GM21515 (cell line): ENCODE data around the gene PHC1.
"Not testable (repeated sequence)": the region's sequence is repeated elsewhere in the genome, so short reads cannot be mapped to it uniquely, and the experiment has no call there.

Experiments
- ATAC-seq: cut with Tn5 transposase; IDR thresholded peaks from one replicate; pipeline ENCODE4 v1.9.1; 2021; ENCODE audit not compliant: unreplicated experiment

PHC1 gene

DNA sequence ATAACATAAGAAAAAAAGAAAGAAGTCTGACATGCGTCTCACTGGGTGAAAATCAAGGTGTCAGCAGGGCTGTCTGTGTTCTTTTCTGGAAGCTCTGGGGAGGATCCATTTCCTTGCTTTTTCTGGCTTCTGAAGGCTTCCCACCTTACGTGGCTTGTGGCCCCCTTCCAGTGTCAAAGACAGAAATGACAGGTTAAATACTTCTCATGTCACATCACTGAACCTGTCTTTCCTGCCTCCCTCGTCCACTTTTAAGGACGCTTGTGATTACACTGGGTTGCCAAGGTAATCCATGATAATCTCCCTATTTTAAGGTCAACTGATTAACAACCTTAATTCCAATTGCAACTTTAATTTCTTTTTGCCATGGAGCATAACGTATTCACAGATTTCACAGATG is 4.6 kb upstream of the PHC1 start:
- no peak for ATAC-seq

DNA sequence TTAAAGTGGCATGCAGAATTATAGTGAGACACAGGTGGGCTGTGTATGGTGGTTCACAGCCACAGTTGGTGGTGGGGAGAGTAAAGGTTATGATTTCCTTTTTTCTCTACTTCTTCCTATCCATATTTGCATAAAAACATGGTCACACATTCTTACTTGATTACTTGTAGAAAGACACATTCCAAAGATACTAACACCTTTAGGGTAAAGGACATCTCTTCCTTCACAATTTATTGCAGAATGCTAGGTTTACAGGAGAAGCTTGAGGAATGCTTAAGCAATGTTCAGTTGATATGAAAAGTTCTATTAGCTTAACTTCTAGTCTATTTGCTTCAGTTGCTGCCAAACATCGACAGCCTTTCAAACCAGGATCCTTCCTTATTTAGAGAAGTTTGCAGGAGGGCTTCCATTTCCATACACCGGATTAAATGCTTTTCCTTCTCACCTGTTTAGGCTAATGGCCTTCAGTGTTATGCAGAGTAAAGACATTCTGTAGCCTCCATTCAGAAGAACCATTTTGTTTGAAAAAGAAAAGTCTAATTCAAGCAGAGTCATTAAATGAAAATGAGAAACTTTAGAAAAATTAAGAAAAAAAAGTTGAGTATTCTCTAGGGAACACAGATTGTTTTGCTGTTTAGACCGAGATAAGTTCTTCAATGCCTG is 2.6 kb upstream of the PHC1 start:
- no peak for ATAC-seq

DNA sequence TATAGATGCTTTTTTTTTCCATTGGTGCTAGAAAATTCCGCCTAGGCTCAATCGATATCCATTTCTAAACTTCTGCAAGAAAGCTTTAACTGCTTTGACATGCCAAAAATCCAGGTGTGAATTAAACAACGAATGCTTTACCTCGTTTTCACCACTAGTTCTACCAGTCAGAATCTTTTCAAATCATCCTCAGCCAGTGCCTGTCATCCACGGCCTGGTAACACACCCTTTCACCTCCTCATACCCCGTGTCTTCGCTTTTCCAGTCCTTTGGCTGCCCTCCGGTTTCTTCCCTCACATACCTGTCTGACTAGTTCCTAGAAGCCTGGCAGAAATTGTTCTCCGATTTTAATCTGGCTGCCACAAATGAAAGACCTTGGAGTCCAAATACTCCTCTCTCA is 1.4 kb upstream of the PHC1 start:
- no peak for ATAC-seq

DNA sequence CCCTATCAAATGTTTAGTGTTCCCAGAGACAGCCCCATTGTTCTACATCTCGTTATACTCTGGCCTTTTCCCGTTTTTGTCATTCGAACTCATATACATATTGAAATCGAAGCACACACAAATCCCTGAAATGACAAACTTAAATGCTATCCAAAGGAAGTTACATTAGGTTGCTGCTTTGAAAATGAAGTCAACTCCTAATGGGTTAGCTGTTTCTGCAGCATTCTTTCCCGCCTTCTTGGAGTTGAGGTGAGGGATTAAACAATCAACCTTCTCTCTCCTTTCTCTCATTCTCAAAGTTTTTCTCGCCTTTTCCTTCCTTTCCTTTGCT is 642 bp upstream of the PHC1 start:
- ATAC-seq = no peak

DNA sequence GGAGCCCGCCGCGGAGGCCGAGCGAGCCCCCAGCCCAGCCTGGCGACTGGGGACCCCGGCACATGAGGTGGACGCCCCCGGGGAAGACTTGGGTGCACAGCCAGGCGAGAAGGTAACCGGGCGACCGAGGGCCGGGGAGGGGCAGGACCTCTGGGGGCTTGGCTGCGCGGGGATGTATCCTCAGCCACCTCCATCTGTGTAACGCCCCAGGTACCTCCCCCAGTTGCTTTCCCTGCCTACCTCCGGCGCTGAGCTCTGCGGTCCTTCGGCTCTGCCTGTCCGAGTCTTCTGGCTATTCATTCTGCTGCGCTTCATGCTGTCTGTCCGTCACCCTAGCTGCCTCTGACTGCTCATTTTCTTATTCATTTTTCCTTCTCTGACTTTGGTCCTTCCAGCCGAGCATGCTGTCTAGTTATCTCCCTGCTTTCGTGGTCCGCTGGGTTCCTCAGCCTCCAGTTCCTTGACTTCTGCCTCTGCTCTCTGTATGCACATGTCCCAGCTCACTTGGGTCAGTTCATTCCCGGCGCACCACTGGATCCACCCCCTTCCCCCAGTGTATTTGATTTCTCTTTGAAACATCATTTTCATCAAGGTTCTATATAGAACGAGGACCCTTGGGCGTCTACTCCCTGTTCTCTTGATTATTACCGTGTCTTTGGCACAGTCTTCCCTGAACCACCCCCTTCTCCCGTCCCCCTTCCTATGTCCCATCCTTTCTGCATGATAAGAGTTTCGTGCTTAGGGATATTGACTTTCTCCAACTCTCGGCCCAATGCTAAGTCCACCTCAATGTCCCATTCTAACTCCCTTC is 612 bp downstream of the PHC1 start:
- ATAC-seq = peak; percentile 68

DNA sequence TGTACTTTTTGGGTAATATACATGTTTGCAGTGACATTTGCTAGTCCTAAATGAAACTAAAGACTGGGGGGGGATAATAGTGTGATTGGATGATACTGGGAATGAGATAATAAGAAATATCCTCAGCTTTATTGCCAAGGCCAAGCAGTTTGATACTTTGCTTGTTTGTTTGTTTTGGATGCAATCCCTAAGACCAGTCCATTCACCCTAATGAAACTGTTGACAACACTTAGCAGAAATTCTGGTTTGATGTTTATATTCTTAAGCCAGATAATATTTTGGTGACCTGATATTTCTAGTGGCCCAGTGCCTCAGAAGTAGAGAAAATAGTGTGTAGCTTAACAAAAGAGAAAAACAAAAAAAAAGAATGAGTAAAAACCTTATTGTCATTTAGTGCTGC is 1.8 kb downstream of the PHC1 start:
- no peak for ATAC-seq

DNA sequence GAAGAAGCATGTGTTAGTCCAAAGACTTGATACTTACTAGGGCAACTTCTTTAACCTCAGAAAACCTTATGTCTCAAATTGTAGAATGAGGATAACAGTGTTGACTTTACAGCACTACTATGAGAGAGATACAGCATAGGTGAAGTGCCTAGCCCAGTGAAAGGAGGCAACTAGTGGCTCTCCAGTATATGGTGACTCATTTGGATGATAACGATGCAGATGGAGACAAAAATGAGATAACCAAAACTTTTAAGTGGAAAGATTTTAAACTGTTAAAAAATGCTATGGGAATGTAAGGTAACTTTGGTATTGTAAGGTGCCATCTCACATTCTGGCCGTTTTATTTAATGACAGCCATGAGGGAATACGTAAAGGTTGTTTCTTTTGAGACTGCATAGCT is 2.7 kb downstream of the PHC1 start:
- no peak for ATAC-seq

DNA sequence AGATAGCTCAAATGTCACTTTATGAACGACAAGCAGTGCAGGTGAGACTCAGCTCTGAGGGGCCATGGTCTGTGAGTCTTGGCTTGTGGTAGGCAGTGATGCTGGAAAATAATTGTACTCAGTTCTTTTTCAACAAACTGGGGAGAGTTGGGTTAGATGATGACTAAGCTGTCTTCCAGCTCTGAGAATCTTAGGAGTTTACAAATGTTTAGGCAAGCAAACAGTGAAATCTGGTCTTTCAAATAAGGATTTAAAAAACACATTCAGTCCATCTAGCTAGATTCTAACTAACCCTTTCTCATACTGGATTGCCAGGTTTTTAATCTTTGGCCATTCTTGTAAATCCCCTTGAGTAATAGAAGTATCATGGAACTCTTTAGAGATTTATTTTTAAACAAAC is 3.4 kb downstream of the PHC1 start:
- no peak for ATAC-seq

DNA sequence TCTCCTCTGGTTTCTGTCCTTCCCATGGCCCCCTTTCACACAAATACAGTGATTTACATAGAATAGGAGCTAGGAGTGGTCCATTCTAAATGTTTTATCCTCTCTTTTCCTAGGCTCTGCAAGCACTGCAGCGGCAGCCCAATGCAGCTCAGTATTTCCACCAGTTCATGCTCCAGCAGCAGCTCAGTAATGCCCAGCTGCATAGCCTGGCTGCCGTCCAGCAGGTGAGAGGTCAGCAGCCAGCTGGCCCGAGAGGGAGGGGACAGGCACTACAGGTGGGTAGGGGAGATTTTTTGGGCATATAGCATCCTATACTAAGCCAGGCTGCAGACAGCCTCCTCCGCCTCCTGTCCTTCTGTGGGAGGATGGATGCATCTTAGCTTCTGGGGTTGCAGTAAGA is 5.3 kb downstream of the PHC1 start:
- ATAC-seq = not testable (repeated sequence)

DNA sequence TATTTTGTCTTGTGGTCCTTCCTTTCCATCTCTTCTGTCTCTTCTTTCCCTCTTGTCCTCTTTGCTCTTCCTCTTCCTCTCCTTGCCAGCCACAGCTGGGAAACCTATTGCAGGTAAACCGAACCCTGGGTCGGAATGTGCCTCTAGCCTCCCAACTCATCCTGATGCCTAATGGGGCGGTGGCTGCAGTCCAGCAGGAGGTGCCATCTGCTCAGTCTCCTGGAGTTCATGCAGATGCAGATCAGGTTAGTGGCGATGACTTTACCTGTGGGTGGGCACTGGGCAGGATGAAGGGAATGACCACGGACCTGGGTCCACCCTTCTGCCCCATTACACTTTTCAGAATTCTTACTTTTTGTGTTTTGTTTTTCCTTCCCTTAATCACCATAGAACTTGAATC is 8.2 kb downstream of the PHC1 start:
- ATAC-seq = no peak

DNA sequence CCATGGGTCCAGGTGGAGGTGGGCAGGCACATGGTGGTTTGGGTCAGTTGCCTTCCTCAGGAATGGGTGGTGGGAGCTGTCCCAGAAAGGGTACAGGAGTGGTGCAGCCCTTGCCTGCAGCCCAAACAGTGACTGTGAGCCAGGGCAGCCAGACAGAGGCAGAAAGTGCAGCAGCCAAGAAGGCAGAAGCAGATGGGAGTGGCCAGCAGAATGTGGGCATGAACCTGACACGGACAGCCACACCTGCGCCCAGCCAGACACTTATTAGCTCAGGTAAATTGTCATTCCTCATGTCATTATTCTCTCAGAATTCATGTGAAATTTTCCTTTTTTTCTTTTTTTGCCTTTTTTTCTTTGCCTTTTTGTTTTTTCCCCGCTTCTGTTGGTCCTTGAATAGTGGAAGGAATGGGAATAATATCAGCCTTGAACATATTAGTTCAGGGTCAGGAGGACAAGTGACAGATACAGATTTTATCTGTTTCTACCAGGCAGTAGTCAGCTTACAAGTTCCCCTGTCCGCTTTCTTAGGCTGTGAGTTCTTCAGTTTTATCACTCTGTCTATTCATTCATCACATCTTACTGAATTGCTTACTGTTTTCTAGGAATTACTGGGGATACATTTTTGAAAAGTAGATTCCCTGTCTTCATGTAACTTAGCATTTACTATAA is 16.5 kb downstream of the PHC1 start:
- ATAC-seq = not testable (repeated sequence)

DNA sequence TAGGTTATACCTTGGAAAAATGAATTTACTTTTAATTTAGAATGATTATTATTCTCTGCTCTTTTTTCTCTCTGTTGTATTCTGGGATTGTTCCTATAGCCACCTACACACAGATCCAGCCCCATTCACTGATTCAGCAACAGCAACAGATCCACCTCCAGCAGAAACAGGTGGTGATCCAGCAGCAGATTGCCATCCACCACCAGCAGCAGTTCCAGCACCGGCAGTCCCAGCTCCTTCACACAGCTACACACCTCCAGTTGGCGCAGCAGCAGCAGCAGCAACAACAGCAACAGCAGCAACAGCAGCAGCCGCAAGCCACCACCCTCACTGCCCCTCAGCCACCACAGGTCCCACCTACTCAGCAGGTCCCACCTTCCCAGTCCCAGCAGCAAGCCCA is 18.2 kb downstream of the PHC1 start:
- not testable (repeated sequence) for ATAC-seq

DNA sequence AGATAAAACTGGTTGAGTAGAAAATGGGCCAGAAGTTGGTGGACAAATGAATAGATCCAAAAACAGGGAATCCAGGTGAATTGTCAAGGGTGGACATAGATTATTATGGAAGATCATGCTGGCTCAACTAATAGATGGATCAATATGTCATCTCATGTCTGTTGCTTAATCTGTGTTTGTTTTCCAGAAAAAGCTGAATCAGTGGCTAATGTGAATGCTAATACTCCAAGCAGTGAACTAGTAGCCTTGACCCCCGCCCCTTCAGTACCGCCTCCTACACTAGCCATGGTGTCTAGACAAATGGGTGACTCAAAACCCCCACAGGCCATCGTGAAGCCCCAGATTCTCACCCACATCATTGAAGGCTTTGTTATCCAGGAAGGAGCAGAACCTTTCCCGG is 19.8 kb downstream of the PHC1 start:
- ATAC-seq = not testable (repeated sequence)

DNA sequence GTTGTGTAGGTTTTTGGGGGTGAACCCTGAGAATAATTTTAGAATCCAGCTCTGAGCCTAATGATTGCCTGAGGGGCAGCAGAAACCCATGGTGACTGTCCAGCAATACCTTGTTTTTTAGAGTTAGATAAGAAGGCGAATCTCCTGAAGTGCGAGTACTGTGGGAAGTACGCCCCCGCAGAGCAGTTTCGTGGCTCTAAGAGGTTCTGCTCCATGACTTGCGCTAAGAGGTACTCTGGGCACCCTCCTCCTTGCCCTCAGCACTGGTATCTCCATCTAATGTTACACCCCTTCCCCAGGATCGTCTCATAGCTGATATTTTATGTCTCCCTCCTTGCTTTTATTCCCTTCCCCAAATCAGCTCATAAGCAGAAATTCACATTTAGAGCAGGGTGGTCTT is 22.4 kb downstream of the PHC1 start:
- no peak for ATAC-seq

DNA sequence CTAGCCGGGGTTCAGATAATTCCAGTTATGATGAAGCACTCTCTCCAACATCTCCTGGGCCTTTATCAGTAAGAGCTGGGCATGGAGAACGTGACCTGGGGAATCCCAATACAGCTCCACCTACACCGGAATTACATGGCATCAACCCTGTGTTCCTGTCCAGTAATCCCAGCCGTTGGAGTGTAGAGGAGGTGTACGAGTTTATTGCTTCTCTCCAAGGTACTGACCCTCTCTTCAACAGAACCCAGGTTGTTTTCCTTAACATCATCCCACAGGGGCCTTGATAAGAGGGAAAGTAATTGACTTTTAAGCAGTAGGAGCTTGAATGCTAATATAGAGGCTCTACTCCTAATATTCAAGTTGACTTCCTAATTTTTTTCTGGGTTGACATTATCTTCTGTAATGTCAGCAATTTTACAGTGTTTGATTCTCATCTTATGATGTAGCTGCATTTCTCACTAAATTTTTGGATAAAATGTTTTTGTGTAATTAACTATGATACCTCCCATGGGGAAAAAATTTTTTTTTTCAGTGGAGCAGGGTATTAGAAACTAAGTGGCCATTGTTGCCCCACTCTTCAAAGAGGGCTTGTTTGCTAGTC is 23.6 kb downstream of the PHC1 start:
- ATAC-seq = not testable (repeated sequence)

DNA sequence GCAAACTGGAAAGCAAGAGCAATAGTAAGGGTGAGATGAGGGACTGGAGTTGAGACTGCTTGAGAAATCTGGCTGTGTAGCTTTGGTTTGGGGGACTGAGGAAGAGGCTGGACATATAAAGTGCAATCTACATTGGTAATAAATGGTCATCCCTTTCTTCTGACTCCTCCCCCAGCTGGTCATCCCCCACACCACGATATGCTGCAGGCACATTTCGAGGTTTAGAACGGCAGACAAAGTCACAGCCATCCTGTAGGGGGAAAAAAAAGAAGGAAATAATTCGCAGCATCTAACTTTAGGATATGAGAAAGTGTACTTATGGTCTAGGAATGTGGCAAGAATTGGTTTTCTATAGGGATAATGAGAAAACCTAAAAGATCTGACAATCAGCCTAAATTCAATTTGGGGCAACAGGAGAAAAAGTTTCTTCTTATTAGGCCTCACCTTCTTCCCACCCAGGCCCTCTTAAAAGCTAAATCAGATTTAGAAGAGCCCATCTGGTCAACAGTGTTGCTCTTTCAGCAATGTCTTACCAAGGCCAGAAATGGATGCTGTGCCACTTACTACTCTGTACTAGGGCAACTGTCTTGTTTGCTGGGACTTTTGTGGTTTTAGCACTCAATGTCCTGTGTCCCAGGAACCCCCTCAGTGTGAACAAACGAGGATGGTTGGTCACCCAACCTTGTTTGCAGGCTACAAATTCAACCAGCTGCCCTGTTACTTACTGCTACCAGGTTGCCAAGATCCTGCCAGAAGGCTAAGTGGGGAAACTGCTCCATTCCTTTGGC is 27.6 kb downstream of the PHC1 start:
- ATAC-seq = no peak

DNA sequence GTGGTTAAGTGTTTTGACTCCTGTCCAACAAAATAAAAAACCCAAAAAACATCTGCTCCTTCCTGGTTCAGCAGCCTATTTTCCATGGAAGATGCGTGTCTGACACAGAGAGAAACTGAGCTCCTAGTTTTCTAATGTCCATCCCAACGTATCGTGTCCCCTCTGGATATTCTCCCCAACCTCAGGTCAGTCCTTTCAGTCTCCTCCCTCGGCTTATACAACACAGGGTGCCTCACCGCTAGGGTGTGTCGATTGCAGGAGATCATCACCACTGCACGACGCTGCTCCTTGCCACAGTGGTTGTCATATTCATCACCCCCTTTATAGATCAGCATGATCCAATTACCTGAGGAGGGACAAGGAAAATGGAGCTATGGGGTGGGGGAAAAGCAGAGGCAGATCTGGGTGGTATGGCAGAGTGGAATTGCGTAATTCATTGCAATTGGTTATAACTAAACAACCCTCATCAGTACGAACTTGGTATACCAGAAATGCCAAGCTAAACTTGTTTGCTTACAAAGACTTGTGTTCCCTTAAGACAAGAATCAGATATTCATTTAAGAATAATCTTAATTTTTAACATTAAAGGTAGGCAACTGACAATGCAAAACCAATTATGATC is 29.4 kb downstream of the PHC1 start:
- no peak for ATAC-seq

DNA sequence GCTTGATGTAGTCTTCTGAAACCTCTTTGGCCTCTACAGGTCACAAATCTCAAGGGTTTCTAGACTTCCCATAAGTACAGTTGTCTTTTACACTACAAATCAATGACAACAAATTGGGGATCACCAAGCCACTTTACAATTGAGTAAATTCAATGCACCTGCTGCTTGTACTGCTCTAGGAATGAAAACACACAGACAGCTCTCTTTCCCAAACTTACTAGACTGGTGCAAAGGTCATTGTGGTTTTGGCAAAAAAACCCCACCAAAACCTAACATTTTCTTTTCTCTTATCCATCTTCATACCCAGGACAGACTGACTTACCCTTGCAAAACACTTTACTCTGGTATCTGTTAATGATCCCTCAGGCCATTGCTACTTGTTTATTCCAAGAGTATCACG is 32.4 kb downstream of the PHC1 start:
- ATAC-seq = no peak

DNA sequence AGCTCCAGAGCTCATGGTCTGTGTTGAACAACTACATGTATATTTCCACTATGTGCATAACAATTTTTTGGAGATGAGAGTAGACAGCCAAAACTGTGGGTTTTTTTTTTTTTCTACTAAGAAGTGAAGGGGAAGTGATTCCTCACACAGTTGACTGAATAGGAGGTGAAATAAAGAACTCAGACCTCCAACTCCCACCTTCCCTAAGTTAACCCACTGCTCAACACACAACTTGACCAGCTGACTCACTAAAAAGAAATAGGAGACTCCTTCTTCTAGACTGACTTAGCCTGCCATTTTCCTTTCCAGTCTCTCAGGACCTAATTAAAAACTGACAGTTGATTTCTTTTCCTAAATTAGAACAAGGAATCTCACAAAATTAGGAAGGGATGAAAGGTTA is 33.4 kb downstream of the PHC1 start:
- ATAC-seq = no peak

DNA sequence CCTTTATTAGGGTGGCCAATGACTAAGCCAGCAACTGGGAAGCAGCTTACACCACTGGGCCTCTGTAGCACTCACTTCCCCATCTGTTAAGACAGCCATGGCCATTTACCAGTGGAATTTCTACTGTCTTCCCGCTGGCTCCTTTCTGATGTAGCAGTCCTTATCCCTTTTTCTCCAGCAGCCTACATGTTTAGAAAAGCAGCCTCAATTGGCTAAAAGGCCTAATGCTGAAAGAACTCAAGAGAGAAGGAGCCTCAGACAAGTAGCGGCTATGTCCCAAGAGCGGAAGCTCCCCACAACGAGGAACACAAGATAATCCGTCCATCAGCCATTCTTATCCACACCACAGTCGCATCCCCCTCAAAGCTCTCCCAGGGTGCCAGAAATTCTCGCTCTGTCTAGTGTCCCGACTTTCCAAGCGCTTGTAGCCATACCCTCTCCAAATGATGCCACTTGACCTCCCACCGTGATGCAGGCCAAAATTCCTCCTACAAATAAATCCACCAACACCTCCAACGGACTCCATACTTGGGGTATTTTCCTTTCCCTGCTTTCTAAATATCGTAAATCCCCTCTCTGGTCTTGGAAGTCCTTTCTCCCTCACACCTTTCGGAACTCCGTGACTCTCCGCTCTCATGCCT is 34.5 kb downstream of the PHC1 start:
- ATAC-seq = no peak
